K562 (cell line): ENCODE data around the gene GPR15. TPM values are rescaled to one million over a fixed set of nuclear protein-coding genes. Genes with fewer than 3 reads are reported as not detected.

Experiments
- ARHGAP35 ChIP-seq: fragments of 450-650 bp; IDR thresholded peaks from 2 replicates; pipeline ENCODE4 v1.6.1; 2018; ENCODE audit not compliant: partially characterized antibody
- KDM2B ChIP-seq: fragments of 250-450 bp; sonication (Bioruptor Pico); IDR thresholded peaks from 2 replicates; pipeline ENCODE4 v1.8.0; 2021; ENCODE audit warnings: mild to moderate bottlenecking, moderate library complexity
- MTA2 ChIP-seq: fragments of 450-650 bp; IDR thresholded peaks from 2 replicates; pipeline ENCODE4 v1.6.1; 2016; ENCODE audit warnings: low read depth
- MYNN ChIP-seq, 2 experiments: sonication (generic); formaldehyde crosslinking in 1 of 2; IDR thresholded peaks; 2 replicates each; pipeline versions ENCODE4 v1.5.0 to v1.6.1; 2016 to 2020; ENCODE audit warnings: antibody characterized with exemption in 1 of 2, missing genetic modification reagents in 1 of 2
- RCOR1 ChIP-seq, 2 experiments: IDR thresholded peaks; 2 replicates each; pipeline ENCODE4 v1.6.1; 2012; ENCODE audit warnings: low read depth in 2 of 2, low read length in 2 of 2, borderline replicate concordance in 1 of 2, improper control_type of control experiment in 1 of 2
- RUNX1 ChIP-seq: sonication (generic); IDR thresholded peaks from 2 replicates; pipeline ENCODE4 v1.6.1; 2016; ENCODE audit warnings: antibody characterized with exemption, low read depth
- SPI1 ChIP-seq: IDR thresholded peaks from 2 replicates; pipeline ENCODE4 v1.6.1; 2011; ENCODE audit warnings: low read depth, low read length, control low read depth, borderline replicate concordance
- ZNF277 ChIP-seq: fragments of 250-450 bp; sonication (Bioruptor Pico); IDR thresholded peaks from 2 replicates; pipeline ENCODE4 v1.8.0; 2022; ENCODE audit warnings: inconsistent platforms, mild to moderate bottlenecking, moderate library complexity, borderline replicate concordance
- polyA plus RNA-seq, 8 experiments: library from polyadenylated mRNA; depleted of rRNA in 4 of 8; stranded (reverse) in 5 of 8; unstranded in 3 of 8; fragments of >200 nt; fragmentation: Nextera tagmentation in 2 of 8; fragmentation: Illumina TruSeq in 1 of 8; extraction: Ambion mirVana in 2 of 8; extraction: Trizol in 1 of 8; gene quantifications; 2 replicates each; pipeline versions ENCODE4 v1.2.1 to v1.2.3, GENCODE V29; 2011 to 2014; ENCODE audit warnings: inconsistent platforms in 1 of 8, missing spikeins in 1 of 8
- total RNA-seq, 7 experiments: library from RNA; depleted of rRNA in 6 of 7; stranded (reverse); fragments of >200 nt in 6 of 7; fragmentation: Illumina TruSeq in 2 of 7; extraction: Trizol in 2 of 7; gene quantifications; 2 replicates each; pipeline versions ENCODE4 v1.2.1 to v1.2.3, GENCODE V29; 2011 to 2021; ENCODE audit warnings: low replicate concordance in 1 of 7
- TF ChIP-seq, protein P1 (sequence below), 2 experiments: fragments of 450-650 bp in 1 of 2; sonication (generic) in 1 of 2; formaldehyde crosslinking; conservative IDR thresholded peaks; 2 replicates each; pipeline versions ENCODE4 v1.4.0 to v1.8.1; 2020 to 2022; ENCODE audit warnings: mild to moderate bottlenecking in 1 of 2, missing genetic modification reagents in 1 of 2
- TF ChIP-seq, protein P2 (sequence below): fragments of 450-650 bp; IDR thresholded peaks from 2 replicates; pipeline ENCODE4 v1.6.1; 2014; ENCODE audit warnings: low read depth, mild to moderate bottlenecking, moderate library complexity, borderline replicate concordance
- TF ChIP-seq, protein P3 (sequence below), 2 experiments: fragments of 450-650 bp; IDR thresholded peaks; 2 replicates each; pipeline ENCODE4 v1.6.1; 2016; ENCODE audit warnings: mild to moderate bottlenecking in 2 of 2, borderline replicate concordance in 1 of 2, low read depth in 1 of 2, moderate library complexity in 1 of 2
- TF ChIP-seq, protein P4 (sequence below): sonication (generic); formaldehyde crosslinking; IDR thresholded peaks from 2 replicates; pipeline ENCODE4 v1.9.0; 2022; ENCODE audit warnings: mild to moderate bottlenecking, missing genetic modification reagents

GPR15 gene
- total and polyA plus RNA-seq, 9 of the 15 experiments (the other 6 are each of a cell fraction or from before 2014, with no cell fraction given), result 0.13 TPM; not detected in 8

GRCh38 chr3:98522544-98523281, 9.1 kb upstream of the GPR15 start, which contains the start of gene CLDND1 (continued):
- TF ChIP-seq ARHGAP35 (no peak), SPI1 (peak; percentile 45), RCOR1 (IDR thresholded peaks at IDR 0.05; ENCODE audit: borderline replicate concordance in 1 of 2, low read depth in 2 of 2, low read length in 2 of 2) (no peak), MYNN (IDR thresholded peaks at IDR 0.05) (no peak), MYNN (CRISPR knock-in tag; IDR thresholded peaks at IDR 0.05) (no peak), KDM2B (no peak), RUNX1 (no peak), ZNF277 (CRISPR knock-in tag) (no peak), MTA2 (no peak)
- TF ChIP-seq, protein P1, sequence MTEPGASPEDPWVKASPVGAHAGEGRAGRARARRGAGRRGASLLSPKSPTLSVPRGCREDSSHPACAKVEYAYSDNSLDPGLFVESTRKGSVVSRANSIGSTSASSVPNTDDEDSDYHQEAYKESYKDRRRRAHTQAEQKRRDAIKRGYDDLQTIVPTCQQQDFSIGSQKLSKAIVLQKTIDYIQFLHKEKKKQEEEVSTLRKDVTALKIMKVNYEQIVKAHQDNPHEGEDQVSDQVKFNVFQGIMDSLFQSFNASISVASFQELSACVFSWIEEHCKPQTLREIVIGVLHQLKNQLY (CRISPR knock-in tag; conservative IDR thresholded peaks at IDR 0.05), result no peak
- TF ChIP-seq, protein P2, sequence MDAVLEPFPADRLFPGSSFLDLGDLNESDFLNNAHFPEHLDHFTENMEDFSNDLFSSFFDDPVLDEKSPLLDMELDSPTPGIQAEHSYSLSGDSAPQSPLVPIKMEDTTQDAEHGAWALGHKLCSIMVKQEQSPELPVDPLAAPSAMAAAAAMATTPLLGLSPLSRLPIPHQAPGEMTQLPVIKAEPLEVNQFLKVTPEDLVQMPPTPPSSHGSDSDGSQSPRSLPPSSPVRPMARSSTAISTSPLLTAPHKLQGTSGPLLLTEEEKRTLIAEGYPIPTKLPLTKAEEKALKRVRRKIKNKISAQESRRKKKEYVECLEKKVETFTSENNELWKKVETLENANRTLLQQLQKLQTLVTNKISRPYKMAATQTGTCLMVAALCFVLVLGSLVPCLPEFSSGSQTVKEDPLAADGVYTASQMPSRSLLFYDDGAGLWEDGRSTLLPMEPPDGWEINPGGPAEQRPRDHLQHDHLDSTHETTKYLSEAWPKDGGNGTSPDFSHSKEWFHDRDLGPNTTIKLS, result peak; percentile 46; the same call in 1 of the 2 replicates
- TF ChIP-seq, protein P3, sequence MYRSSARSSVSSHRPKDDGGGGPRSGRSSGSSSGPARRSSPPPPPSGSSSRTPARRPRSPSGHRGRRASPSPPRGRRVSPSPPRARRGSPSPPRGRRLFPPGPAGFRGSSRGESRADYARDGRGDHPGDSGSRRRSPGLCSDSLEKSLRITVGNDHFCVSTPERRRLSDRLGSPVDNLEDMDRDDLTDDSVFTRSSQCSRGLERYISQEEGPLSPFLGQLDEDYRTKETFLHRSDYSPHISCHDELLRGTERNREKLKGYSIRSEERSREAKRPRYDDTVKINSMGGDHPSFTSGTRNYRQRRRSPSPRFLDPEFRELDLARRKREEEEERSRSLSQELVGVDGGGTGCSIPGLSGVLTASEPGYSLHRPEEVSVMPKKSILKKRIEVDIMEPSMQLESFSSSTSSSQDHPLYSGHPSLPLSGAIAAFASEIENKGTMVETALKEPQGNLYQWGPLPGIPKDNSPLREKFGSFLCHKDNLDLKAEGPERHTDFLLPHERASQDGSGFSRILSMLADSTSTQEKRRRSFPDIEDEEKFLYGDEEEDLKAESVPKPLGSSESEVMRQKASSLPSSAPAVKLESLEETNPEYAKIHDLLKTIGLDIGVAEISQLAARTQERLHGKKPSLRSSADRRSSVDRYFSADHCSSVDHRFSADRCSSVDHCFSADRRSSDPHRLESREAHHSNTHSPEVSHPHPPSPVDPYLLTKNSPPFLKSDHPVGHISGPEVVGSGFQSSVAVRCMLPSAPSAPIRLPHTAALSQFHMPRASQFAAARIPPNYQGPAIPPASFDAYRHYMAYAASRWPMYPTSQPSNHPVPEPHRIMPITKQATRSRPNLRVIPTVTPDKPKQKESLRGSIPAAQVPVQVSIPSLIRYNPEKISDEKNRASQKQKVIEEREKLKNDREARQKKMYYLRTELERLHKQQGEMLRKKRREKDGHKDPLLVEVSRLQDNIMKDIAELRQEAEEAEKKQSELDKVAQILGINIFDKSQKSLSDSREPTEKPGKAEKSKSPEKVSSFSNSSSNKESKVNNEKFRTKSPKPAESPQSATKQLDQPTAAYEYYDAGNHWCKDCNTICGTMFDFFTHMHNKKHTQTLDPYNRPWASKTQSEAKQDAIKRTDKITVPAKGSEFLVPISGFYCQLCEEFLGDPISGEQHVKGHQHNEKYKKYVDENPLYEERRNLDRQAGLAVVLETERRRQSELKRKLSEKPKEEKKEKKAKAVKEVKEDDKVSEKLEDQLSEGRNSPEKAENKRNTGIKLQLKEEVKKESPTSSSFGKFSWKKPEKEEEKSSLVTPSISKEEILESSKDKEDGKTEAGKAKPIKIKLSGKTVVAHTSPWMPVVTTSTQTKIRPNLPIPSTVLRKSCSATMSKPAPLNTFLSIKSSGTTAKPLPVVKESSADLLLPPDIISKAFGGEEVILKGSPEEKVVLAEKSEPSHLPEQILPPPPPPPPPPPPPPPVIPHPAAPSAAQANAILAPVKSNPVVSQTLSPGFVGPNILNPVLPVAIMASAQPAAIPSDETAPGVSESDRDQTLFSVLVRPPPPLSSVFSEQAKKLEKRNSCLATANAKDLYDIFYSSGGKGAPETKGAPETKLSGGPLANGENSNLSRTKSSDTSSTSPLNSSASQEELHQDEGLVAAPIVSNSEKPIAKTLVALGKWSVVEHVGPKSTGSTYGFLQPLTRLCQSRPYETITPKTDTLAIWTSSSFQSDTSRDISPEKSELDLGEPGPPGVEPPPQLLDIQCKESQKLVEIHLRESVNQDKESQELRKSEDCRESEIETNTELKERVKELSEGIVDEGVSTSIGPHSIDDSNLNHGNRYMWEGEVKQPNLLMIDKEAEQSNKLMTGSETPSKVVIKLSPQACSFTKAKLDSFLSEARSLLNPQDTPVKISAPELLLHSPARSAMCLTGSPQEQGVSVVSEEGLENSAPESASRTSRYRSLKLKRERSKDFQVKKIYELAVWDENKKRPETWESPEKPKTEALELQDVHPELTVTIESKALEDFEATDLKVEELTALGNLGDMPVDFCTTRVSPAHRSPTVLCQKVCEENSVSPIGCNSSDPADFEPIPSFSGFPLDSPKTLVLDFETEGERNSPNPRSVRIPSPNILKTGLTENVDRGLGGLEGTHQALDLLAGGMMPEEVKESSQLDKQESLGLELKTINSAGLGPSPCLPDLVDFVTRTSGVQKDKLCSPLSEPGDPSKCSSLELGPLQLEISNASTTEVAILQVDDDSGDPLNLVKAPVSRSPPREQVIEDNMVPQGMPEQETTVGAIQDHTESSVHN (IDR thresholded peaks at IDR 0.05; ENCODE audit: borderline replicate concordance in 1 of 2, low read depth in 1 of 2), result no peak
- TF ChIP-seq, protein P4, sequence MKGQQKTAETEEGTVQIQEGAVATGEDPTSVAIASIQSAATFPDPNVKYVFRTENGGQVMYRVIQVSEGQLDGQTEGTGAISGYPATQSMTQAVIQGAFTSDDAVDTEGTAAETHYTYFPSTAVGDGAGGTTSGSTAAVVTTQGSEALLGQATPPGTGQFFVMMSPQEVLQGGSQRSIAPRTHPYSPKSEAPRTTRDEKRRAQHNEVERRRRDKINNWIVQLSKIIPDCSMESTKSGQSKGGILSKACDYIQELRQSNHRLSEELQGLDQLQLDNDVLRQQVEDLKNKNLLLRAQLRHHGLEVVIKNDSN, result no peak
